Fibroblast of villous mesenchyme (primary cell): Measurements from ENCODE around the gene GADD45G. TPM values are rescaled to one million over a fixed set of nuclear protein-coding genes. Genes with fewer than 3 reads are reported as not detected.

Source experiments
- DNase-seq: peaks from one replicate; pipeline ENCODE4 v3.0.0-alpha.2; 2010; ENCODE audit warnings: low read depth
- H3K4me3 ChIP-seq: 2 replicates; pipeline ENCODE4 v1.5.1; 2011; ENCODE audit warnings: low read depth, mild to moderate bottlenecking, low read length
- total RNA-seq: library from RNA; depleted of rRNA; stranded (reverse); fragments of >200 nt; gene quantifications from 2 replicates; pipeline ENCODE4 v1.2.3, GENCODE V29; 2012
- TF ChIP-seq, protein P1 (sequence below): IDR thresholded peaks from 2 replicates; pipeline ENCODE4 v1.5.1; 2012; ENCODE audit warnings: low read depth, mild to moderate bottlenecking, low read length; ENCODE audit not compliant: insufficient read depth

Gene GADD45G
- total RNA-seq, 1 donor, result 0.43 TPM

DNA sequence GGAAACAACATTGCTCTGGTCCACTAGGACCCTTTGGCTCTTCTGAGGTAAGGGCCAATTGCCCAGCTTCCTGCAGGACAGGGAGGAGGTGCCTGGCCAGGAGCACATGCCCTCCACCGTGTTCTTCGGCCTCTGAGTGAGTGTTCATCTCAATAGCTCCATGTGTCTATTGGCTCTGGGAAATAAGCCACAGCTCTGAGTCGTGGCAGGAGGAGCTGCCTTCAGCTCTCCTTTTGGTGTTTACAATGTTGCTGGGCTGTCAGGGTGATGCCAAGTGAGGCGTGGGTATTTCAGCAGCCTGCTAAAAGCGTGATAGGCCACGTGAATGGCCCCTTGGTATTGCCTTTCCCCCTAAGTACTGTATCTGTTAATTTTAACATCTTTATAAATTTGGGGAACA, 26.6 kb downstream of the GADD45G start:
- TF ChIP-seq, protein P1, sequence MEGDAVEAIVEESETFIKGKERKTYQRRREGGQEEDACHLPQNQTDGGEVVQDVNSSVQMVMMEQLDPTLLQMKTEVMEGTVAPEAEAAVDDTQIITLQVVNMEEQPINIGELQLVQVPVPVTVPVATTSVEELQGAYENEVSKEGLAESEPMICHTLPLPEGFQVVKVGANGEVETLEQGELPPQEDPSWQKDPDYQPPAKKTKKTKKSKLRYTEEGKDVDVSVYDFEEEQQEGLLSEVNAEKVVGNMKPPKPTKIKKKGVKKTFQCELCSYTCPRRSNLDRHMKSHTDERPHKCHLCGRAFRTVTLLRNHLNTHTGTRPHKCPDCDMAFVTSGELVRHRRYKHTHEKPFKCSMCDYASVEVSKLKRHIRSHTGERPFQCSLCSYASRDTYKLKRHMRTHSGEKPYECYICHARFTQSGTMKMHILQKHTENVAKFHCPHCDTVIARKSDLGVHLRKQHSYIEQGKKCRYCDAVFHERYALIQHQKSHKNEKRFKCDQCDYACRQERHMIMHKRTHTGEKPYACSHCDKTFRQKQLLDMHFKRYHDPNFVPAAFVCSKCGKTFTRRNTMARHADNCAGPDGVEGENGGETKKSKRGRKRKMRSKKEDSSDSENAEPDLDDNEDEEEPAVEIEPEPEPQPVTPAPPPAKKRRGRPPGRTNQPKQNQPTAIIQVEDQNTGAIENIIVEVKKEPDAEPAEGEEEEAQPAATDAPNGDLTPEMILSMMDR, result no peak
- no peak for DNase-seq
- H3K4me3 ChIP-seq, result no peak overlapping the region

DNA sequence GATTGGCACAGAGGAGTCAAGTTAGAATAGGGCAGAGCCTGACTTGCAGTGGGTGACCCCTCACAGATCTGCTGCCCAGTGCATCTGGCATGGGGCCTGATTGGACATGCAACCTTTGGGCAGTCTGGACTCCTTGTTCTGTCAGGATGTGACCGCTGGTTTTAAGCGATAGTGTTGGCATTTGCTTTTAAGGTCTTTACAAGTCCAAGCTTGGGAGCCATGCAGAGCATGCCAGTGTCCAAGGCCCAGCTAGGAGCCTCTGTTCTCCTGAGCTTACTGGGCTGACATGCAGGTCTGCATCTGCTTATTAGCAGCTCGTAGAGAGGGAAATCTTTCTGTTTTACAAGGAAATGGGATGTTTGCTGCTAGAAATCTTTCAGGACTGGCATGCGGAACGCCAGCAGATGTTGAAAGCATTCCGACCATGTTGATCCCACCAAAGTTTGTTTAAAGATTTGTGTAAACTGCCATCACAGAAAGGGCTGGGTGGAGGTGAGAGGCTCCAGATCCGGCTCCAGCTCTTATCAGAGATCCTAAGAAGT, 27.5 kb downstream of the GADD45G start:
- no peak overlapping the region for H3K4me3 ChIP-seq
- TF ChIP-seq, protein P1, result no peak
- peak; percentile 82 for DNase-seq

DNA sequence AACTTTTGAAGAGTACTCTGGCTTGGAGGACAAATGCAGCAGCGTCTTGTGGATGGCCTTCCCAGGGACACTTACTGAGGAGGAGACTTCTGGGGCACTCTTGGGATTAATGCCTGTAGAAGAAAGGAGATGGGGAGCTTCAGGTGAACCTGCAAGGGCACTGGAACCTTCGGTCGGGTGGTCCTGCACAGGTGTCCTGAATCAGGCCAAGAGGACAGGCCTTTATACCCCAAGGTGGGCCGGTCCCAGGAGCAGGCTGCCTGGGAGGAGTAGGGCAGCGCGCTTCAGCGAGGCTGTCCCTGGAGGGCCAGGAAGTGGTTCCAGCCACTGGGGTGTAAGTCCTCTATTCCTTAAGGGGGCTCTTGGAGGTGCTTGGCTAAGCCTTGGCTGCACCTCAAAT, 27.9 kb downstream of the GADD45G start:
- no peak overlapping the region for H3K4me3 ChIP-seq
- TF ChIP-seq, protein P1, result no peak
- no peak for DNase-seq

DNA sequence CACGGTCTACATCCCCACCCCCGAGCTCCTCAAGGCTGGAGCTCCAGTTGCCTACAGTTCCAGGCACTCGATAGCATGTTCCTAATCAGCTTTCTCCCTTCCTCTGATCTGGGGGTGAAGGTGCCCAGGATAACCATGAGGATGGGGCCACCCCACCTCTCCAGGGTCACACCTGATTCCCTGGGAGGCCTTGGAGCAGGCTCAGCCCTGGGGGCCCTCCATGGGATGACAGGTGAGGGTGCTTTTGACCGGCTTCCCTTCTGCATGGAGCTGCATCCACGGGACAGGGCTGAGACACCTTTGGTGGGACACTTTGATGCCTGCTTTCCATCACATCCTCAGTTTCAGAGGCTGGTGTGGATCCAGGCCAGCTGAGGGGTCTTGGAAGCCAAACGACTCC, 28.6 kb downstream of the GADD45G start:
- TF ChIP-seq, protein P1, result no peak
- DNase-seq, result no peak

DNA sequence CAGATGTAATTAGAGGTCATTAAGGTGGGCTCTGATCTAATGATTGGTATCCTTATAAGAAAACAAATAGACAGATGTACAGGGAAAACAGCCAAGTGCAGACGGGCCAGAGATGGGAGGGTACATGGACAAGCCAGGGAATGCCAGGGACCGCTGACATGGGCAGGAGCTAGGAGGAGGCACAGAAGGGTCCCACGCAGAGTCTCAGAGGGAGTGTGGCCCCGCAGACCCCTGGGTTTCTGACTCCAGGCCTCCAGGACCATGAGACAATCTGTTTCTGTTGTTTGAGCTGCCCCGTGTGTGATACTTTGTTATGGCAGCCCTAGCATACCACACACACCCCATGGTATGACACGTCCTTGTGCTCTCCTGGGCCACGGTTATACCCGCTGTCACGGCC, 29.1 kb downstream of the GADD45G start:
- TF ChIP-seq, protein P1, result no peak
- no peak for DNase-seq
- H3K4me3 ChIP-seq, result no peak overlapping the region

More for the DNA sequence above, 28.6 kb downstream of the GADD45G start:
- H3K4me3 ChIP-seq, result no peak overlapping the region

DNA sequence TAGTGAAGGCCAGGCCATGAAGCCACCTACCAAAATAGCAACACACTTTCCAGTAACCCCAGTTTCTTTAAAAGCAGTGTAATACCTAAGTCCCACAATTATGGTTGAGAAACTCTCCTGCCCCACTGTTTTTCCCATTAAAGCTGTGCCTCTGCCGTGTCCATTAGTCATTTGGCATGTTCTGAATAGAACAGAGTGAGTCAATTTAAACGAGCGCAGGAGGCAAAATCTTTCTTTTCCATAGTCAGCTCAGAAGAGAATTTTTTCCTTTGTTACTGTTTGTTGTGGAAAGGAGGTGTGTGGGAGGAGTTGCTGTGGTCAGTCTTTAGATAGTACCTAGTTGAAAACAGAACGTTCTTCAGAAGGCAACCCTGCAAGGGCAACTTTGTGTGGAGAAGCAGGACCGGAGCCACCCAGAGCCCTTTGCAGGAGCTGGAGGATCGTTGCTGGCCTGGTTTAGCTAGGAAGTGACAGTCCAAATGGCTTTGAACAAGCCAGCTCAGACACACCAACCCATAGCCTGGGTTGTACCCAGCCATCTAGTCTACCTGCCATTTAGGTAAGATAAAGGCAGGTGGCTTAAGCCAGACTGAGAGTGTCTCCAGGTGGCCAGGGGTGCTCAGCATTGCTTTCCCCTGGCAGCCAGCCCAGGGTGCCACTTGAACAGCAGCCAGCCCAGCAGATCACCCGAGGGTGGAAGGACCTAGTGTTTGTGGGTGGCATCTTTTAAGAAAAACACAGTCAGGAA, 30.4 kb downstream of the GADD45G start:
- TF ChIP-seq, protein P1, result no peak
- peak; percentile 45 for DNase-seq
- H3K4me3 ChIP-seq, result no peak overlapping the region
